ENCODE data around the gene MPI.
"Not testable (repeated sequence)": the region's sequence is repeated elsewhere in the genome, so short reads cannot be mapped to it uniquely, and the experiment has no call there.

Gene MPI

DNA sequence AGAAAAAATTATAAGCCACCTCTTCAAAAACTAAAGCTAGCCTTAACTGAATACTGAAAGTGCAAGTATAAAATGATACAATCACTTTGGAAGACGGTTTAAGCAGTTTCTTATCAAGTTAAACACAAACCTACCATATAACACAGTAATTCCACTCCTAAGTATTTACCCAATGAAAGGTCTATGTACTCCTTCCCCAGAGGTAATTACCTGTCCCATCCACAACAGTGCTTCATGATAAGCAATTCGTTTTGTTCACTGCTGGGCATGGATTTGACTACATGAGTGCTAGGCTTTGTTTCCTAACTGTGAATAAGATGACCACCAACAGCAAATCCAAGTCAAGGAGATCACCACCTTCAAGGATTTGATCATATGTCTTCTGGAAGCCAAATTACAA is 43.7 kb downstream of the MPI start:
- DNase-seq (ENCODE audit: low read depth) = no peak

DNA sequence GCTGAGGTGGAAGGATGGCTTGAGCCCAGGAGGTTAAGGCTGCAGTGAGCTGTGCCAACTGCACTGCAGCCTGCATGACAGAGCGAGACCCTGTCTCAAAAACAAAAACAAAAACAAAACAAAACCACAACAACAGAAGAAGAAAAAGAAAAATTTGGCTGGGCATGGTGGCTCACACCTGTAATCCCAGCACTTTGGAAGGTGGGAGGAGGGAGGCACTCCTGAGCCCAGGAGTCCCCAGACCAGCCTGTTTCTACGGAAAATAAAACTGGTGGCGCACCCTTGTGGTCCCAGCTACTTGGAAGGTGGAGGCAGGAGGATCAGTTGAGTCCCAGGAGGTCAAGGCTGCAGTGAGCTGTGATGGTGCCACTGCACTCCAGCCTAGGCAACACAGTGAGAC is 45.4 kb downstream of the MPI start:
- DNase-seq (ENCODE audit: low read depth) = not testable (repeated sequence)

DNA sequence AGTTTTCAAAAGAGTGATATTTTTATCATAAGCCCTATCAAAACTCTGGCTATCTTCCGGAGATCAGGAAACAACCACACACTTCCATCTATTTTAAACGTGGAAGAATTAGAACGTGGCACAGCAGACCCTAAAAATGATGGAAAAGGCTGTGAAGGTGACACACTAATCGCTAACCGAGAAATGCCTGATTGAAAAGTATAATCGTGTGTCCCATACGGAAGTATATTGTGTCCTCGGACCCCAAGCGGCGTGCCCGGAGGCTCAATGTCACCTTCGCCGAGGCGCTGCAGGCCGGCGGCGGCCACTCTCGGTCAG is 47.4 kb downstream of the MPI start:
- DNase-seq (ENCODE audit: low read depth) = no peak

DNA sequence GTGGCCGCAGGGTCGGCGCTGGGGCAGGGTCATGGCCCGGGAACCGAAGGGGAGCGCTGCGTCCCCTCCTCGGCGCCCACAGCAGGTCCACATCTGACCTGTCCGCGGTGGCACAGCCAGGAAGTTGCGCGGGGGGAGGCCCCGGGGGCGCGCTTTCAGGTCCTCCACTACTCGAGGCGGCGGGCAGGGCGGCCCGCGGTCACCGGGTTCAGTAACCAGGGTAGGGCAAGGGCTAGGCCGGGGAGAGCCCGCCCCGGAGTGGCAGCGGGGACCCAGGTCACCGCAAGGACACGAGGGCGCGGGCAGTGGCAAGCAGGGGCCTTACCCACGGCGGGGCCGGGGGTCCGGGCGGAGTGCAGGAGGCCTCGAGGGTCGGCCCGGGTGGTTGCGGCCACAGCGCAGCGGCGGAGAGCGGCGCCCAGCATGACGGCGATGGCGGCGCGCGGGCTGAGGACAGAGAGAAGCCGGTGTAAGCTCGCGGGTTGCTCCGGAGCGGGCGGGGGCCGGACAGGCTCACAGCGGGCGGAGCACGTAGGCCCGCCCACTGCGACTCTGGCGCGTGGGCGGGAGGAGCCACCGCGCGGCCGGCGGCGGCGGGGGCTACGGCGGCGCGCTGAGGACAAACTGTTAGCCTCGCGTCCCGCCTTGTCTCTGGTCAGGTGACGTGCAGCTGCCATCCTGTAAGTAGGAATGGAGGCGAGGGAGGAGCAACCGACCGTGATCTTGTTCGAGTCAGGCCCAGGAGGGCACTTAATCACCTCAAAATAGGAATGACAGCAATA is 47.9 kb downstream of the MPI start, which contains the start of gene COX5A:
TSS of gene COX5A (minus strand) at position 484 of the 782 bp plus-strand sequence. CDS start at position 425, 59 bp downstream.
- DNase-seq (ENCODE audit: low read depth) = peak; percentile 89

DNA sequence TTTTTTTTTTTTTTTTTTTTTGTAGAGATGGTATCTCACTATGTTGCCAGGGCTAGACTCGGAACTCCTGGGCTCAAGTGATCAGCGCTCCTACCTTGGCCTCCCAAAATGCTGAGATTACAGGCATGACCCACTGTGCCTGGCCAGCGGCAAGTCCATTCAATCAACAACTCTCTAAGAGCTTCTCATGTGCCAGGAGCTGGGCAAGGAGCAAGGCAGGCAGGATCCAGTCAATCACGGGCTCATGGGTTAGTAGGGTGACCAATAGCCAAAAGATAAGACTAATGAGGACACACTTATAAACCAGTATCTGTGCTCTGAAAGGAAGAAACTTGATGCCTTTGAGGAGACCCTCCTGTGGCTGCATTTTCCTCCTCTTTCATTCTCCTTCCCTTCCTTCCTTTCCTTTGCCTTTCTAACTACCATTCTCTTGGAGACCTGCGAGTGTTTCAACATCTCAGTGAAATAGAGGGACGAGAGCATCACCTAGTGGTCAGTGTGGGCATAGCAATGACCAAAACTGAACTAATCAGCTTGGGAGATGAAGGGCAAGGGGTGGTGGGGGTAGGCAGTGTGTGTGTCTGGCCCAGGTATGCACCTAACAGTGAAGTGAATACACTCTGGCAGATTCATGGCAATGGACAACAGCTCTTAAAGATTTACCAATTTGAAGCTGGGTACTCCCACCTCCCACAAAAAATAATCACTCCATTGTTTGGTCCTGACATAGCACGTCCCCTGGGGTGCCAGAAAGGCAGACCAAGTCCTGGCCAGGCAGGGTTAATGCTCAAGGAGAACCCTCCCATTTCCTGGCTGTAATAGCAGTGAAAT is 60.5 kb downstream of the MPI start:
- peak; percentile 43 for DNase-seq (ENCODE audit: low read depth)

DNA sequence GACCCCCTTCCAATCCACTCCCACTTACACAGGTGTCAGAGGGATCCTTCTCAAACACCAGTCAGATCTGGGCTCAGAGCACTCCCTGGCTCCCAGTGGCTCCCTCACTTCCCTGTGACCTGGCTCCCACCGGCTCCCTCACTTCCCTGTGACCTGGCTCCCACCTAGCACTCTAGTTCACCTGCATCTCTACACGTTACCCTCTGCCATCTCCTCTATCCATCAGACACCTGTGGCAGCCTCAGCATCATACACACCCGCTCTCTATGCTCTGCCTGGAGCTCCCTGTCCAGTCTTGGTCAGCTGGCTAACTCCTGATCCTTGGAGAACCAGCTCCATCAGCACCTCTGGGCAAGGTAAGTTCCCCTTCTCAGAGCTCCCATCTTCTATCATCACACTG is 61.2 kb downstream of the MPI start:
- no peak for DNase-seq (ENCODE audit: low read depth)
